ENCODE results near the gene LATS2. TPM values are rescaled to one million over a fixed set of nuclear protein-coding genes. Genes with fewer than 3 reads are reported as not detected.

LATS2 gene
- total and polyA plus RNA-seq, 3 experiments from 2014 or later = 0.66 to 1.9 (median 1.4) TPM

DNA sequence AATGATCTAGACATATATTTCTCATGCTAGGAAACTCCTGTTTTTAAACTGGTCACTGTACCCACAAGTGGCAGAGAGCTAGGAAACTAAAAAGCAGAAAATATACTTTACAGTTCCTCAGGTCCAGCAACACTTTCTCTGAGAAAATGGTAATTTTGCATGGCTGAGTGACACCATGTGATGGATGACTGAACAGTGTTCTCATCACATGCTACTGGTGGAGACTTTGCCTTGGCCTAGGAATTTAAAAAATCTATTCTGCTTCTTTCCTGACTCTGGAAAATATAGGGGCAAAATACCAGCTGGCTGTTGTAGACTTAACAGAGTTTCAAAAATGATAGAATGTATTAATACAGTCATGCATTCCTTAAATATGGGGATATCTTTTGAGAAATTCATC lies 50.0 kb downstream of the LATS2 start:
- H3K36me3 ChIP-seq (ENCODE audit: insufficient read depth, low read length) = no peaks in the 10 kb centered on the region
- Mint-ChIP-seq H3K27me3 (peaks cover 0 to 2% of the 10 kb centered on the region in 2 donors), H3K4me3 (no peak overlapping the region), H3K36me3 (no peaks in the 10 kb centered on the region), H3K4me1 (peaks cover 6 to 13% (median 11%) of the 10 kb centered on the region in 3 donors), H3K27ac (no peak overlapping the region), H3K9me3 (no peaks in the 10 kb centered on the region)
- no peak overlapping the region for H3K27ac ChIP-seq (ENCODE audit: low read depth, low read length)
- H3K4me3 ChIP-seq (ENCODE audit: low read length) = no peak overlapping the region
- no peaks in the 10 kb centered on the region for H3K4me1 ChIP-seq (ENCODE audit: insufficient read depth, low read length)
- no peak for DNase-seq
- ChIA-PET POLR2A (no interaction called here), CTCF (no interaction called here)
- H3K27me3 ChIP-seq (ENCODE audit: insufficient read depth, low read length, poor library complexity, severe bottlenecking) = no peaks in the 10 kb centered on the region
- no peaks in the 10 kb centered on the region for H3K9me3 ChIP-seq (ENCODE audit: low read length)

DNA sequence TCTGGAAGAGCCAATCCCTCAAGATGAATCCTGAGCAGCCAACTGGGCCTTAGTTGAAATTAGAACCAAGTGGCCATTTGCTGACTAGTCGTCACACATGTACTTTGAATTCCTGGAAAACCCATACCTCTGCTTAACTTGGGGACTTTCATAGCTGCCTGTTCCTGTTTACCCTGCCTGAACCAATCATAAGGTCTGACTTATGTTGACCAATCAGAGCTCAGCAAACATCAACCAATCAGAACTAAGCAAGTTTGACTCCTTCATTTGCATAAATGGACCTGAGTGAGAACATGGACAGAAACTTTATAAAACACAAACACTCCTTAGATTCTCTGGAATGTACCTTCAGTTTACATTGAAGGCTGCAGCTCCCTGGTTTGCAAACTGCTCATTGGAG lies 50.8 kb downstream of the LATS2 start:
- peak overlapping the region in 1 of 8 donors; percentile 64 for H3K27ac Mint-ChIP-seq
- Histone ChIP-seq H3K4me1 (ENCODE audit: insufficient read depth, low read length) (no peaks in the 10 kb centered on the region), H3K36me3 (ENCODE audit: insufficient read depth, low read length) (no peaks in the 10 kb centered on the region), H3K4me3 (ENCODE audit: low read length) (no peak overlapping the region), H3K27me3 (ENCODE audit: insufficient read depth, low read length, poor library complexity, severe bottlenecking) (no peaks in the 10 kb centered on the region), H3K27ac (ENCODE audit: low read depth, low read length) (no peak overlapping the region), H3K9me3 (ENCODE audit: low read length) (no peaks in the 10 kb centered on the region)
- H3K36me3 Mint-ChIP-seq = no peaks in the 10 kb centered on the region
- no peak for DNase-seq
- POLR2A ChIA-PET = no interaction called here
- H3K4me1 Mint-ChIP-seq = peaks cover 5 to 13% (median 11%) of the 10 kb centered on the region in 3 donors
- H3K9me3 Mint-ChIP-seq = no peaks in the 10 kb centered on the region
- H3K27me3 Mint-ChIP-seq = peaks cover 0 to 2% of the 10 kb centered on the region in 2 donors
- no peak overlapping the region for H3K4me3 Mint-ChIP-seq
- CTCF ChIA-PET = no interaction called here

DNA sequence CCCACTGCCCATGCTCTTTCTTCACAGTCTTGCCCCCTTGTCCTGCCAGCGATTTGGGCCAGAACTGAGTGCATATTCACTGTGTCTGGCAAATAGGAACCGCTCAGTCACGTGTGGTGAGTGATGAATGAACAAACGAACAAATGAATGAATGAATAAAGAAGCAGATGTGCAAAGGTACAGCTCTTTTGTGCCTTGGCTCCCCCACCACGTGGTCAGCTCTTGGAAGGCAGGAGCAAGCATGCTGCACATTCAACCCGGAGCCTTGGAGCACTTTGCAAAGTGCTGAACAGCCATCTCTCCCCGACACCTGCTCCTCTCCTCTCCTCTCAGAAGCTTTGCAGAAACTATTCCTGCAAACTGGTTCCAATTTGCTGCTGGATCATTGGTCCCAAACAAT lies 52.4 kb downstream of the LATS2 start:
- Histone ChIP-seq H3K9me3 (ENCODE audit: low read length) (no peaks in the 10 kb centered on the region), H3K36me3 (ENCODE audit: insufficient read depth, low read length) (no peaks in the 10 kb centered on the region), H3K27me3 (ENCODE audit: insufficient read depth, low read length, poor library complexity, severe bottlenecking) (no peaks in the 10 kb centered on the region), H3K4me1 (ENCODE audit: insufficient read depth, low read length) (no peaks in the 10 kb centered on the region), H3K4me3 (ENCODE audit: low read length) (no peak overlapping the region), H3K27ac (ENCODE audit: low read depth, low read length) (no peak overlapping the region)
- CTCF ChIA-PET = no interaction called here
- DNase-seq = no peak
- Mint-ChIP-seq H3K36me3 (no peaks in the 10 kb centered on the region), H3K27ac (no peak overlapping the region), H3K4me3 (no peak overlapping the region), H3K27me3 (peaks cover 0 to 2% of the 10 kb centered on the region in 2 donors), H3K4me1 (peaks cover 5 to 13% (median 11%) of the 10 kb centered on the region in 3 donors), H3K9me3 (no peaks in the 10 kb centered on the region)
- POLR2A ChIA-PET = no interaction called here

DNA sequence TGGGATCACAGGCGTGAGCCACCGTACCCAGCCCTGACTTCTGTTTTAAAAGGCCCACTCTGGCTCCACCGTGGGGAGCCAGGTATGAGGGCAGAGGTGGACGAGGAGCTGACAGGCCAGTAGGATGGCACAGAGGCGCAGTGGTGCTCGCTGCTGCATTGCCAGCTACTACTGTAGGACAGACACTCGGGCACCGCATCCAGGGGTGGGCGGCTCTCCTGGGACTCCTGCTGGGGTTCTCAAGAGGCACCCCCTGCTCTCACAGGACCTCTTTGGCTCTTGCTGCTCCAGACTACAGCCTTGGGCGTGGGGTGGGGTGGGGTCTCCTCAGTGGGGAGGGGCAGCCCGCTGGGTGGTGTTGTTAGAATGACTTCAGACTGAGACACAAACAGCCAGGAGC lies 53.4 kb downstream of the LATS2 start:
- Histone ChIP-seq H3K4me1 (ENCODE audit: insufficient read depth, low read length) (no peaks in the 10 kb centered on the region), H3K9me3 (ENCODE audit: low read length) (no peaks in the 10 kb centered on the region), H3K36me3 (ENCODE audit: insufficient read depth, low read length) (no peaks in the 10 kb centered on the region), H3K27me3 (ENCODE audit: insufficient read depth, low read length, poor library complexity, severe bottlenecking) (no peaks in the 10 kb centered on the region), H3K4me3 (ENCODE audit: low read length) (no peak overlapping the region), H3K27ac (ENCODE audit: low read depth, low read length) (no peak overlapping the region)
- ChIA-PET CTCF (no interaction called here), POLR2A (no interaction called here)
- Mint-ChIP-seq H3K36me3 (no peaks in the 10 kb centered on the region), H3K9me3 (no peaks in the 10 kb centered on the region), H3K4me1 (peaks cover 5 to 13% (median 11%) of the 10 kb centered on the region in 3 donors), H3K27me3 (peaks cover 0 to 2% of the 10 kb centered on the region in 2 donors), H3K27ac (no peak overlapping the region), H3K4me3 (no peak overlapping the region)
- no peak for DNase-seq

DNA sequence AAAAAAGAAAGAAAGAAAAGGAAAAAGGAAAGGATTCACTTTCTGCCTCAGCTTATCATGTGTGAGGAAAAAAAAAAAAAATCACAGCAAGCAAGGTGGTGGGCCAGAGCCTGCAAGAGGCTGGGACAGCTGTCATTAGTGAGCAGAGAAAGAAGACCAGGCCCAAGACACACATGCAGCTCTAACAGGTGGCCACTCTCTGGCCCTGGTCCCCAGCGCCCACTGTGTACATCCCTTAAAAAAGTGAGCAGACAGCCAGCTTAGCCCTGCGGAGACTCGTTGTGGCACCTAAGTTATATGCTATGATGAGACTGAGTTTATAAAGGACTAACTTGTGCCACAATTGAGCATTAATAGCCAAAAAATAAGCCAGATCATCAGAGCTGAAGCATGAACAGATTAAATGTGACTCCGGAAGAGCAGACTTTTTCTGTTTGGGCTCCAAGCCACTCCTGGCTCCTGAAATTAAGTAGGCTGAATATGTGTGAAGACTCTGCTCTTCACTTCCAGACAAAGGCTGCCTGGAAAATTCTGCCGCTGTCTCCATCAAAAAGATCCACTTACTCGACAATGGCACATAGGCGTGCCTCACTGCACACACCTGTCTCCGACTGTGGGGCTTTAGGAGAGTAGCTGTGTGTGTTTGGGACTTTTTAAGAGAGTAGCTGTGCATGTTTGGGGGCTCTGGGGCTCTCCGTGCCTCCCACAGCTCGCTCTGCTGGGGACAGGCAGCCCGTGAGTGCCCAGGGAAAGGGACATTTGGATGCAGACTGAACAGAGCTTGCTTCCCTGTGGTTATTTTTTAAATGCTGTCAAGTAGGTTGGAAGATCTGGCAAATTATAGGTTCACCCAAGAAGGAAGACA lies 55.0 kb downstream of the LATS2 start:
- peaks cover 5 to 13% (median 11%) of the 10 kb centered on the region in 3 donors for H3K4me1 Mint-ChIP-seq
- H3K4me3 ChIP-seq (ENCODE audit: low read length) = no peak overlapping the region
- H3K9me3 ChIP-seq (ENCODE audit: low read length) = no peaks in the 10 kb centered on the region
- no peak overlapping the region for H3K27ac ChIP-seq (ENCODE audit: low read depth, low read length)
- H3K4me1 ChIP-seq (ENCODE audit: insufficient read depth, low read length) = no peaks in the 10 kb centered on the region
- ChIA-PET CTCF (no interaction called here), POLR2A (no interaction called here)
- no peak overlapping the region for H3K27ac Mint-ChIP-seq
- no peak for DNase-seq
- H3K4me3 Mint-ChIP-seq = no peak overlapping the region
- peaks cover 0 to 2% of the 10 kb centered on the region in 2 donors for H3K27me3 Mint-ChIP-seq
- no peaks in the 10 kb centered on the region for H3K27me3 ChIP-seq (ENCODE audit: insufficient read depth, low read length, poor library complexity, severe bottlenecking)
- no peaks in the 10 kb centered on the region for H3K36me3 ChIP-seq (ENCODE audit: insufficient read depth, low read length)
- H3K36me3 Mint-ChIP-seq = no peaks in the 10 kb centered on the region
- H3K9me3 Mint-ChIP-seq = no peaks in the 10 kb centered on the region

DNA sequence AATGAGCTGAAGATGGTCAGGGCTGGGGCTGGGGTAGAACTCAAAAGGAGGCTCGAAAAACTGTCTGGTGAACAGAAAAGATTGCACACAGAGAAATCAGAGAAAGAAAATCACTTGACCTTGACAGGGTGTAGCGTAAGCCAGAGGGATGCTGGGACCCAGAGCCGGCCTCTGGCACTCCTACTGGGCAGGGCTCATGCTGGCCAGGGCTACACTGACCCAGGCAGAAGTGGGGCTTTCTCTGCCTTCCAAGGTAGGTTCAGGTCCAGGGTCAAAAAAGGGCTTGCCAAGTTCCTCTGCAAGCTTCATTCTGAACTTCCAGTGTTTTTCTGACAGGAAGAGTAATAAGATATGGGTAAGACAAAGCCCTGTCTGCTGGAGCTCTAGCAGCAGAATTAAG lies 56.2 kb downstream of the LATS2 start:
- Histone ChIP-seq H3K36me3 (ENCODE audit: insufficient read depth, low read length) (no peaks in the 10 kb centered on the region), H3K27me3 (ENCODE audit: insufficient read depth, low read length, poor library complexity, severe bottlenecking) (no peaks in the 10 kb centered on the region), H3K9me3 (ENCODE audit: low read length) (no peaks in the 10 kb centered on the region), H3K4me3 (ENCODE audit: low read length) (no peak overlapping the region), H3K27ac (ENCODE audit: low read depth, low read length) (no peak overlapping the region), H3K4me1 (ENCODE audit: insufficient read depth, low read length) (no peaks in the 10 kb centered on the region)
- no peak overlapping the region for H3K4me3 Mint-ChIP-seq
- ChIA-PET POLR2A (no interaction called here), CTCF (no interaction called here)
- peak overlapping the region in 1 of 8 donors; percentile 67 for H3K27ac Mint-ChIP-seq
- H3K4me1 Mint-ChIP-seq = peaks cover 1 to 2% (median 2%) of the 10 kb centered on the region in 3 donors
- DNase-seq = no peak
- no peaks in the 10 kb centered on the region for H3K27me3 Mint-ChIP-seq
- H3K36me3 Mint-ChIP-seq = no peaks in the 10 kb centered on the region
- no peaks in the 10 kb centered on the region for H3K9me3 Mint-ChIP-seq

DNA sequence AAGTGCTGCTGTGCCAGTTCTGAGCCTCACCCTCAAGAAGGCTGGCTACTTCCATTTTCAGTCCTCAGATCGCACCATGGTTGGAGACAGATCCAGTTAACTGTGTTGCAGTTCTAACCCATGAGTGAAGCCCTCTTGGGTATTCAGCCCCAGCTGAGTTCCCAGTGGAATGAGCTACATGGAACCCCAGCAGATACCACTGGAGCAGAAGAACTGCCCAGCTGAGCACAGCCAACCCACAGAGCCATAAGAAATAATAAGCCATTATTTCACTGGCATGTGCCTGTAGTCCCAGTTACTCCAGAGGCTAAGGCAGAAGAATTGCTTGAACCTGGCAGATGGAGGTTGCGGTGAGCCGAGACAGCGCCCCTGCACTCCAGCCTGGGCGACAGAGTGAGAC lies 59.9 kb downstream of the LATS2 start:
- ChIA-PET CTCF (no interaction called here), POLR2A (no interaction called here)
- Mint-ChIP-seq H3K27ac (no peak overlapping the region), H3K4me3 (no peak overlapping the region), H3K27me3 (no peaks in the 10 kb centered on the region), H3K4me1 (no peaks in the 10 kb centered on the region), H3K36me3 (no peaks in the 10 kb centered on the region), H3K9me3 (no peaks in the 10 kb centered on the region)
- H3K36me3 ChIP-seq (ENCODE audit: insufficient read depth, low read length) = no peaks in the 10 kb centered on the region
- no peaks in the 10 kb centered on the region for H3K27me3 ChIP-seq (ENCODE audit: insufficient read depth, low read length, poor library complexity, severe bottlenecking)
- H3K4me3 ChIP-seq (ENCODE audit: low read length) = no peak overlapping the region
- H3K4me1 ChIP-seq (ENCODE audit: insufficient read depth, low read length) = no peaks in the 10 kb centered on the region
- H3K27ac ChIP-seq (ENCODE audit: low read depth, low read length) = no peak overlapping the region
- DNase-seq = no peak
- H3K9me3 ChIP-seq (ENCODE audit: low read length) = no peaks in the 10 kb centered on the region

DNA sequence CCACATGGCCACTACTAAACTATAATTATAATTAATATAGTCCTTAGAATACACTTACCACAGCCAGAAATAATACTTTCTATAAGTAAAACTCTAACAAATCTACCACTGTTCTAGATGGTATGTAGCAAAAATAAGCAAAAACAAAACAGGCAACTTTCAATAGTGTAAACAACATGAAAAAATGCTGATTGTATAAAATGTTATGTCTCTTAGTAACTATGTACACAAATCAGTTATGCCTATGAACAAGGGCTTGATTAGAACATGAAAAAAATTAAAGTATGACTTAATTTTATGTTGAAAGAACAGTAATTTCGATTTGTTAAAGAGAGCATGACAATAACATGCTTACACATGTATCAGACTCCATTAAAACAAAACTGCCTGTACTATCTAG lies 60.7 kb downstream of the LATS2 start:
- Mint-ChIP-seq H3K4me1 (no peaks in the 10 kb centered on the region), H3K4me3 (no peak overlapping the region), H3K9me3 (no peaks in the 10 kb centered on the region), H3K27me3 (no peaks in the 10 kb centered on the region), H3K36me3 (no peaks in the 10 kb centered on the region), H3K27ac (no peak overlapping the region)
- Histone ChIP-seq H3K4me1 (ENCODE audit: insufficient read depth, low read length) (no peaks in the 10 kb centered on the region), H3K9me3 (ENCODE audit: low read length) (no peaks in the 10 kb centered on the region), H3K4me3 (ENCODE audit: low read length) (no peak overlapping the region), H3K27me3 (ENCODE audit: insufficient read depth, low read length, poor library complexity, severe bottlenecking) (no peaks in the 10 kb centered on the region), H3K36me3 (ENCODE audit: insufficient read depth, low read length) (no peaks in the 10 kb centered on the region), H3K27ac (ENCODE audit: low read depth, low read length) (no peak overlapping the region)
- CTCF ChIA-PET = no interaction called here
- no peak for DNase-seq
- POLR2A ChIA-PET = no interaction called here
